Measurements from ENCODE around the gene UBE2G1.
"Not testable (repeated sequence)": the region's sequence is repeated elsewhere in the genome, so short reads cannot be mapped to it uniquely, and the experiment has no call there.

The UBE2G1 gene

GRCh38 chr17:4375039-4375748, 8.7 kb upstream of the UBE2G1 start:
- DNase-seq (ENCODE audit: low read depth in 3 of 3): peak; percentile 11 to 63 (median 38)

DNA sequence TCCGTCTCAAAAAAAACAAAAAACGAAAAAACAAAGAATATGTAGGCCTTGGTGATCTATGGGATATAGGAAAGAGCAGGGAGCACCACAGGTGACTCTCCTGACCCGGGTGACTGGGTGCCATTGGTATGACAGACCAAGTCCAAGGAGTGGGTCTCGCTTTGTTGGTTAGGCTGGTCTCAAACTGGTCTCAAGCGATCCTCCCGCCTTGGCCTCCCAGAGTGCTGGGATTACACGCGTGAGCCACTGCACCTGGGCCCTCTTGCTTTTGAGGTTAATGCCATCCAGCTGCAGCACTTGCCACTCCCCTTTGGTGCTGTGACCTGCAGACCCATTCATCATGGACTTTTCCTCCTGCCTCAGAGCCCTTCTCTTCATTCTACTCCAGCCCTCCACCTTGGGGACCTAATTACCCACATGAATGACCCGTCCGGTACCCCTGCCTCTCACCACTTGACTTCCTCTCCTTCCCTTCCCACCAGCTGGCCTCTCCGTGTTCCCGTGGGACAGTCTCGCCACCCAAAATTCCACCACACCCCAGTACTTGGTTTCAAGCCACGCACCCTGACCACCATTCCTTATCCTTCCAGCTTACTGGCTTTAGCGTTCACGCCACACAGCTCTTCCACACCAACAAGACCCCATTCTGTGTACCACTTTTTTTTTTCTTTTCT, 3.2 kb upstream of the UBE2G1 start:
- DNase-seq (ENCODE audit: low read depth in 3 of 3): no peak

DNA sequence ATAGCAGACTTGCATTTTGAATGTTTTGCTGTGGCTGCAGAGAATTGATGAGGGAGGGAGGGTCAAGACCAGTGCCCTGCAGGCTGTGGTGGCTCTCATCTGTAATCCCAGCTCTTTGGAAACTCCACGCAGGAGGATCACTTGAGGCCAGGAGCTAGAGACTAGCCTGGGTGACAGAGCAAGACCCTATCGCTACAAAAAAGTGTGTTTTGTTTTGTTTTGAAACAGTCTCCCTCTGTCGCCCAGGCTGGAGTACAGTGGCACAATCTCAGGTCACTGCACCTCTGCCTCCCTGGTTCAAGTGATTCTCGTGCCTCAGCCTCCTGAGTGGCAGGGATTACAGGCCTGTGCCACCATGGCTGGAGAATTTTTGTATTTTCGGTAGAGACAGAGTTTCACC, 1.9 kb upstream of the UBE2G1 start:
- DNase-seq (ENCODE audit: low read depth in 3 of 3): no peak

DNA sequence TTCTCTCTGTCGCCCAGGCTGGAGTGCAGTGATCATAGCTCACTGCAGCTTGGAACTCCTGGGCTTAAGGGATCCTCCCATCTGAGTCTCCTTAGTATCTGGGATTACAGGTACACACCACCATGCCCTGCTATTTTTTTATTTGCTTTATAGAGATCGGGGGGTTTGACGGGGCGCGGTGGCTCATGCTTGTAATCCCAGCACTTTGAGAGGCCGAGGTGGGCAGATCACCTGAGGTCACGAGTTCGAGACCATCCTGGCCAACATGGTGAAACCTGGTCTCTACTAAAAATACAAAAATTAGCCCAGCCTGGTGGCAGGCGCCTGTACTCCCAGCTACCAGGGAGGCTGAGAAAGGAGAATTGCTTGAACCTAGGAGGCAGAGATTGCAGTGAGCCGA, 702 bp upstream of the UBE2G1 start:
- not testable (repeated sequence) for DNase-seq (ENCODE audit: low read depth in 3 of 3)

GRCh38 chr17:4365628-4366326, 698 bp downstream of the UBE2G1 start:
- peak in 1 of 3 experiments; percentile 34 for DNase-seq (ENCODE audit: low read depth in 3 of 3)

DNA sequence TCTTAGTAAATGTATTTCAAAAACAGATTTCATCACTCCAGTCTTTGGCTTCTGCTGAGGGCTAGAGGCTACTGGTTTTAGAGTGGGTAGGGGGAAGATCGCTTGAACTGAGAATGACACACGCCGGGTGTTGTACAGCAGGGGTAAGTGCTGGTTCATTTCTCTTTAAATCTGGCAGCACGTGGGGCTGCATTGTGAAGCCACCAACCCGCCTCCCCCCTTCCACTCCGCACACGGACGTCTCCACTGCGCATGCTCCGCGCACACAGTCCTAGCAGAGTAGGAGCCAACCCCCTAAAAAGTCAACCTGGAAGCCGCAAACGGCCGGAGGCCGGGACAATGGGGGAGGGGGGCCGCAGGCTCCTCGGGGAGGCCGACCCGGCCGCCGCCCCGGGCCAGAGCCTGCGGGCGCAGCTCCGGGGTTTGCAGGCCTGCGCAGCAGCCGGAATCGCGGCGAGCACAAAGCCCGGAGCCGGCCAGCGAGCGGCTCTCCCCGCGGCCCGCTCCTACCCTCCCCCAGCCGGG, 1.3 kb downstream of the UBE2G1 start:
- DNase-seq (ENCODE audit: low read depth in 3 of 3): peak; percentile 76 to 88 (median 77)

DNA sequence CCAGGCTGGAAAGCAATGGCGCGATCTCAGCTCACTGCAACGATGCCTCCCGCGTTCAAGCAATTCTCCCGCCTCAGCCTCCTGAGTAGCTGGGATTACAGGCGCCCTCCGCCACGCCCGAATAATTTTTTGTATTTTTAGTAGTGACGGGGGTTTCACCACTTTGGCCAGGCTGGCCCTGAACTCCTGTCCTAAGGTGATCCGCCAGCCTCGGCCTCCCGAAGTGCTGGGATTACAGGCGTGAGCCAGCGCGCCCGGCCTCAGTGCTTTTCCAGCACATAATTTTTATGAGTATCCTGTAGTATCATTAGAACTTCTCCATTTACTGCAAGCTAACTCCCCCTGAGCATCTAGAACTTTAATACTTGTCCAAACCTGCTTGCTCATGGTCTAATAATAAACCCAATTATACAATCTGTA, 1.8 kb downstream of the UBE2G1 start:
- DNase-seq (ENCODE audit: low read depth in 3 of 3): no peak

GRCh38 chr17:4362141-4362540, 4.3 kb downstream of the UBE2G1 start:
- no peak for DNase-seq (ENCODE audit: low read depth in 3 of 3)

DNA sequence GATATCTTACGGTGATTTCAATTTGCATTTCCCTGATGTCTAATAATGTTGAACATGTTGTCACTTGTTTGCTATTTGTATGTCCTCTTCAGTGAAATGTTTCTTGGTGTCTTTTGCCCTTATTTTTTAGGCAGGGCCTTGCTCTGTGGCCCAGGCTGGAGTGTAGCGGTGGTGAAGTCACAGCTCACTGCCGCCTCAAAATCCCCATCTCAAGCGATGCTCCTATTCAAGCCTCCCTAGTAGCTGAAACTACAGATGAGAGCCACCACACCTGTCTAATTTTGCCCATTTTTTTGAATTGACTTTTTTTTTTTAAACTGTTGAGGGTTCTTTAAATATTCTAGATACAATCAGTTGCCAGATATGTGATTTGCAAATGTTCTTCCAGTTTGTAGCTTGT, 8.3 kb downstream of the UBE2G1 start:
- DNase-seq (ENCODE audit: low read depth in 3 of 3): no peak

GRCh38 chr17:4357671-4358070, 8.8 kb downstream of the UBE2G1 start:
- no peak for DNase-seq (ENCODE audit: low read depth in 3 of 3)

GRCh38 chr17:4357030-4357628, 9.3 kb downstream of the UBE2G1 start:
- no peak for DNase-seq (ENCODE audit: low read depth in 3 of 3)

DNA sequence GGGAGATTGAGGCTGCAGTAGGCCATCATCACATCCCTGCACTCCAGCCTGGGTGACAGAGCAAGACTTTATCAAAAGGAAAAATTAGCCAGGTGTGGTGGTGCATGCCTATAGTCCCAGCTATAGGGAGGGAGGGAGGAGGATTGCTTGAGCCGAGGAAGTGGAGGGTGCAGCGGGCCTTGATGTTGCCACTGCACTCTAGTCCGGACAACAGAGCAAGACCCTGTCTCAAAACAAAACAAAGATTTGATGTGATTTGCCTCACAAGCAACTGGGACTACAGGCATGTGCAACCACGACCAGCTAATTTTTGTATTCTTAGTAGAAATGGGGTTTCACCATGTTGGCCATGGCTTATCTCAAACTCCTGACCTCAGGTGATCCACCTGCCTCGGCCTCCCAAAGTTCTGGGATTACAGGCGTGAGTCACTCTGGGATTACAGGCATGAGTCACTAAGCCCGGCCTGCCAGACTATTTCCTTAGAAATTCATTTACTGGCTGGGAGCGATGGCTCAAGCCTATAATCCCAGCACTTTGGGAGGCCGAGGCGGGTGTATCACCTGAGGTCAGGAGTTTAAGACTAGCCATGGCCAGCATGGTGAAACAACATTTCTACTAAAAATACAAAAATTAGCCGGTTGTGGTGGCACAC, 11.5 kb downstream of the UBE2G1 start:
- DNase-seq (ENCODE audit: low read depth in 3 of 3): no peak

DNA sequence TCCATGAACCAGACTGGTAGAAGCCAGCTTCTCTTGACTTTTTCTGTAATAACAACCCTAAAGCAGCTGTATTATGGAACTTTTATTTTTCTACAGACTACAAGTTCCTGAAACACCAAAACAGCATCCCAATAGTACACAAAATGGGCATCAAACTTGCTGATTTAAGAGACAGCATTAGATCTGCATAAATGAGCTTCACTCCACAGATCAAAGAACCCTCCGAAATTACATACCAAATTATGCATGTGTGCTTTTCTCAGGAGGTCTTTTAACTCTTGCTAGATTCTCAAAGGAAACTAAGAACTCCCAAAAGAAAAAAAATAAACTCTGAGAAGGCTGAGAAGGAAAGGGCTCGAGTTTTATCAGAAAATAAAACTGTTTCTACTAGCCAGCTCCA, 12.3 kb downstream of the UBE2G1 start:
- no peak for DNase-seq (ENCODE audit: low read depth in 3 of 3)

DNA sequence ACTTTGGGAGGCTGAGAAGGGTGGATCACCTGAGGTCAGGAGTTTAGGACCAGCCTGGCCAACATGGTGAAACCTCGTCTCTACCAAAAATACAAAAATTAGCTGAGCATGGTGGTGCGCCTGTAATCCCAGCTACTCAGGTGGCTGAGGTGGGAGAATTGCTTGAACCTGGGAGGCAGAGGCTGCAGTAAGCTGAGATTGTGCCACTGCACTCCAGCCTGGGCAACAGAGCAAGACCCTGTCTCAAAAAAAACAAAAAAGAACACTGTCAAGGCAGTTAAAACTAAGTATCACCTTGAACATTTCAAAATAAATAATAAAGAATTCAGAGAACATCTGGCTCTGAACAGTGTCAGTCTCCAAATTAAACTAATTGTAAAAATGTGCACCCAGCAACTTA, 16.3 kb downstream of the UBE2G1 start:
- DNase-seq (ENCODE audit: low read depth in 3 of 3): not testable (repeated sequence)

GRCh38 chr17:4345581-4346252, 20.8 kb downstream of the UBE2G1 start:
- DNase-seq (ENCODE audit: low read depth in 3 of 3): no peak

- DNase-seq (ENCODE audit: low read depth in 3 of 3): no peak
These were observed 21.5 kb downstream of the UBE2G1 start for GRCh38 chr17:4344926-4345325.

- DNase-seq (ENCODE audit: low read depth in 3 of 3): no peak
These were observed 23.9 kb downstream of the UBE2G1 start for GRCh38 chr17:4342535-4342934.

GRCh38 chr17:4341616-4341977, 24.9 kb downstream of the UBE2G1 start:
- no peak for DNase-seq (ENCODE audit: low read depth in 3 of 3)

DNA sequence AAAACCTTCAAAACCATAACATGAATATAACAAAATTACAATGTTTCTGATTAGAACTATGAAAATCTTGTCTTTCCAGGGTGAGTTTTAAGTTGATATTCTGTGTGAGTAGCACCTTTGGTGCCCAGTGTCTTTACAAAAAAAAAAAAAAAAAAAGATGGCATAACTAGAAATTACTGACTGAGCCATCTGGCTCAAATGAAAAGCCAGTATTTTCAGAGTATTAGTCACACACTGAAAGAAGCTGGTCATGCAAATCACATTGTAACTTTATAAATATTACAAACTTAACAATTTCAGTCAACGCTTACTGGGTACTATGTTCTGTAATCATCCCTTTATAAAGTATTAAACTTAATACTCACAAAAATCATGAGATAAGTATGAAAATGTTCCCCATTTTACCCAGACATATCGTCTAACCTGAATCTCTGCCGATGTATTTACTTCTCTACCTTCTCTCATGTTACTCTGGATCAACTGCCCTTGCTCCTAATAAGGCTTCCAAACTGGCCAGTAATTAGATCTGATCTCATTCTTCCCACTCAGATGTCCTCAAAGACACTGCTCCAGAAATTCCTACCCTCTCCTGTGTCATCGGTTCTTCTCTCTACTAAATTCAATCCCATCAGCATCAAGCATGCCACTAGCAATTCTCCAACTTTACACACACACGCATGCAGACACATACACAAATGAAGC, 25.4 kb downstream of the UBE2G1 start:
- DNase-seq (ENCODE audit: low read depth in 3 of 3): no peak

- DNase-seq (ENCODE audit: low read depth in 3 of 3): no peak
These were observed 31.5 kb downstream of the UBE2G1 start for GRCh38 chr17:4334776-4335584.
